Measurements from ENCODE around the gene SLC2A13.

Gene SLC2A13

DNA sequence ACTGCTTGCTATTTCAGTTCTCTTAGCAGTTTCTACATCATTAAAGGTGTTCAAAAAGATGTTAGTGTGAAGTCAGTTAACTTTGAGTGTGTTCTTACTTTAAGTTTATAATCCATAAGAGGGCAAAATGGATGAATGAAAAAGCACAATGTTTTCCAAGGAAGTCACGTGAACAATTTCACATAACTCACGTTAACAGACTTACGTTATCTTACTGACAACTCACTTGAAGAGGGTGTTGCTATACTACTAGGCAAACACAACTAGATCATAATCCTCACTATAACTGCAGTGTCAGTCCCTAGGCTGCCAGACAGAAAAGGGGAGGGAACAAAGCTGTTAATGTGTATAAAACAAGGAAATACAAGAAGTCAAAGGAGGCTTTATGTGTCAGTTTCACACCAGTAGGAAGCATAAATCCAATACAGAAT lies 6.4 kb downstream of the SLC2A13 start:
- H3K9me3 Mint-ChIP-seq, result no peaks in the 10 kb centered on the region
- no peaks in the 10 kb centered on the region for H3K27me3 Mint-ChIP-seq
- H3K4me3 Mint-ChIP-seq, result no peak overlapping the region
- H3K4me1 Mint-ChIP-seq, result peaks cover 13% of the 10 kb centered on the region
- ATAC-seq (replicated peaks; ENCODE audit: extremely low read depth, poor library complexity, severe bottlenecking) (no peak), DNase-seq (ENCODE audit: low spot score in 2 of 2) (no peak)
- no peak overlapping the region for H3K27ac Mint-ChIP-seq (ENCODE audit: low read depth)
- no peaks in the 10 kb centered on the region for H3K36me3 Mint-ChIP-seq (ENCODE audit: insufficient read depth)

DNA sequence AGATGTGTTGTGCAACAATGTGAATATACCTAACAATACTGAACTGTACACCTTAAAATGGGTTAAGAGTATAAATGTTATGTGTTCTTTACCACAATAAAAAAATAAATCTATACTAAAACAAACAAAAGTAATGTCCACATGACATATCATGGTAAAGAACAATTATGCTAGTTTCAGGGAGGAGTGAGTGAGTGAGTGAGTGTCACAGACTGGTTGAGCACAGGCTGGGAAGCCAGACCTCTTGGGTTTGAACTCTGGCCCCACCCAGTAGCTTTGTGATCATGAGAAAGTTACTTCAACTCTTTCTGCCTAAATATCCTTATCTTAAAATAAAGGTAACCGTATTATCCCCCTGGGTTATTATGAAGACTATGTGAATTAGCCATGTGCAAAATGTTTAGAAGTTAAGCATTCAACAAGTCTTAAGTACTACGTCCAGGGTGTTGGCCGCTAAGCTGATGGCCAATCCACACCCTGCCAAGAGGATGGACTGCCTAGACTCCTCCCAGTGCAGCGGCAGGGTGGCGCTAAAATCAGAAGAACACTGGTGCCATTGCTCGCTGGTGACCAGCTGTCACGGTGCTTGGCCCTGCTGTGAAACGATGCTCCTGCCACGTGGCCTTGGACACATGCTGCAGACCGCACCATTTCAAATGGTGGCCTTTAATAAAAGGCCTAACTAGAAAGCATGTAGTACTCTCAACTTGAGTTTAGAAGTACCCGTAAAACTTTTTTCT lies 7.3 kb downstream of the SLC2A13 start:
- ATAC-seq (replicated peaks; ENCODE audit: extremely low read depth, poor library complexity, severe bottlenecking), result no peak
- H3K36me3 Mint-ChIP-seq (ENCODE audit: insufficient read depth), result no peaks in the 10 kb centered on the region
- no peak overlapping the region for H3K4me3 Mint-ChIP-seq
- H3K27me3 Mint-ChIP-seq, result no peaks in the 10 kb centered on the region
- H3K27ac Mint-ChIP-seq (ENCODE audit: low read depth), result no peak overlapping the region
- no peak for DNase-seq (ENCODE audit: low spot score in 2 of 2)
- H3K9me3 Mint-ChIP-seq, result no peaks in the 10 kb centered on the region
- peaks cover 6% of the 10 kb centered on the region for H3K4me1 Mint-ChIP-seq

DNA sequence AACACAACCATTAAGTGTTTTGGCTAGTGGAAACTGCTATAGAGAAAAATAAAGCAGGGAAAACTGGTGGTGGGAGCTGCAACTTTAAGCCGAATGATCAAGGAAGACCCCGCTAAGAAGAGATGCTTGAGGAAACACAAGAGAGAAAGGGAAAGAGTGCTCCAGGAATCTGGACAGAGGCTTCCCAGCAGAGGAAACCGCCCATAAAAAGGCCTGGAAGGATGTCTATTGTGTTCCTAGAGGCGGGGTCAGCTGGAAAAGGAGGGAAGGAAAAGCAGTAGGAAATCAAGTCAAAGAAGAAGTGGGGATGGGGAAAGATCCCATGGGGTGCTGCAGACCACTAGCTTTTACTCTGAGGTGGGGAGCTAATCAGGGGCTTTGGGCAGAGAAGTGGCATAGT lies 12.4 kb downstream of the SLC2A13 start:
- Mint-ChIP-seq H3K9me3 (no peaks in the 10 kb centered on the region), H3K4me3 (no peak overlapping the region), H3K4me1 (peaks cover 3% of the 10 kb centered on the region), H3K36me3 (ENCODE audit: insufficient read depth) (no peaks in the 10 kb centered on the region), H3K27ac (ENCODE audit: low read depth) (no peak overlapping the region), H3K27me3 (no peaks in the 10 kb centered on the region)
- ATAC-seq (replicated peaks; ENCODE audit: extremely low read depth, poor library complexity, severe bottlenecking) (no peak), DNase-seq (ENCODE audit: low spot score in 2 of 2) (no peak)

DNA sequence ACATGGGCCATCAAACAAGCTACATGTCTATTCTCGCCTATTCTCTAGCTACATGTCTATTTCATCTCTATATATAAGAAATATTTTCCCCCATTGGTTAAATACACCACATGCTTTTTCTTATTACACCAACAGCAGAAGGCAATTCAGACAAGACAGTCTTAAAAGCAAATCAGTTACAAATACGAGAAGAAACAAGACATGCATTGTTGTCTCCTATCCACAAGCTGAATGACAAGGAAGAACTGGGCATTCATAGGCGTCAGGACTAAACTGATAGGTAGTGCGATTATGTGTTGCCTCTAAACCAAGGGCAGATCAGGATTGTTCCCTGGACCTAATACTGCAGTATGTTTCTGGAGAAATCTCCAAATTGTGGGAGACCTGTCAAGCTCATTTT lies 19.4 kb downstream of the SLC2A13 start:
- no peak for ATAC-seq (replicated peaks; ENCODE audit: extremely low read depth, poor library complexity, severe bottlenecking)
- Mint-ChIP-seq H3K4me1 (peaks cover 6% of the 10 kb centered on the region), H3K4me3 (no peak overlapping the region), H3K36me3 (ENCODE audit: insufficient read depth) (peaks cover 2% of the 10 kb centered on the region), H3K9me3 (no peaks in the 10 kb centered on the region), H3K27ac (ENCODE audit: low read depth) (no peak overlapping the region), H3K27me3 (no peaks in the 10 kb centered on the region)
- no peak for DNase-seq (ENCODE audit: low spot score in 2 of 2)

DNA sequence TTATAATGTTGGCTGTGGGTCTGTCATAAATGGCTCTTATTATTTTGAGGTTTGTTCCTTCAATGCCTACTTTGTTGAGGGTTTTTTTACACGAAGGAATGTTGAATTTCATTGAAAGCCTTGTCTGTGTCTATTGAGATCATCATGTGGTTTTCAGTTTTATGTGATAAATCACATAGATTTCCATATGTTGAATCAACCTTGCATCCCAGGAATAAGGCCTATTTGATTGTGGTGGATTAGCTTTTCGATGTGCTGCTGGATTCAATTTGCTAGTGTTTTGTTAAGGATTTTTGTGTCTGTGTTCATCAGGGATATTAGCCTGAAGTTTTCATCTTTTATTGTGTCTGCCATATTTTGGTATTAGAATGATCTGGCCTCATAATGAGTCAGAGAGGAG lies 27.6 kb downstream of the SLC2A13 start:
- H3K27ac Mint-ChIP-seq (ENCODE audit: low read depth), result no peak overlapping the region
- H3K27me3 Mint-ChIP-seq, result no peaks in the 10 kb centered on the region
- peaks cover 5% of the 10 kb centered on the region for H3K9me3 Mint-ChIP-seq
- H3K36me3 Mint-ChIP-seq (ENCODE audit: insufficient read depth), result peaks cover 5% of the 10 kb centered on the region
- DNase-seq (ENCODE audit: low spot score in 2 of 2), result no peak
- no peak overlapping the region for H3K4me3 Mint-ChIP-seq
- ATAC-seq (replicated peaks; ENCODE audit: extremely low read depth, poor library complexity, severe bottlenecking), result no peak
- no peaks in the 10 kb centered on the region for H3K4me1 Mint-ChIP-seq

DNA sequence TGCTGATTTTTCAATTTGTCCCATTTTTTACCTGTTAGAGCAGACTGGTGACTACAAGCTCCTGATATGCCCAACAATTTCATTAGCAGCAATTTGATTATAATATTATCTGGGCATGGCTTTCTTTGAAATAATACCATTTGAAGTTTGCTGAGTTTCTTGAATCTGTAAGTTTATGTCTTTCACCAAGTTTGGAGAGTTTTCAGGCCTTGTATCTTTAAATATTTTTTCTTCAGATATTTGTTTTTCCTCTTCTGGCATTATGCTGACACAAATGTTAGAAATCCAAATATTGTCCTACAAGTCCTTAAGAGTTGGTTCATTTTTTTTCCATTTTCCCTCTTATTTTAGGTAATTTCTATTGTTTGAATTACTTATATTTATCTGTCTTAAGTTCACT lies 30.4 kb downstream of the SLC2A13 start:
- no peak overlapping the region for H3K27ac Mint-ChIP-seq (ENCODE audit: low read depth)
- no peak overlapping the region for H3K4me3 Mint-ChIP-seq
- H3K36me3 Mint-ChIP-seq (ENCODE audit: insufficient read depth), result no peaks in the 10 kb centered on the region
- ATAC-seq (replicated peaks; ENCODE audit: extremely low read depth, poor library complexity, severe bottlenecking) (no peak), DNase-seq (ENCODE audit: low spot score in 2 of 2) (no peak)
- H3K27me3 Mint-ChIP-seq, result no peaks in the 10 kb centered on the region
- peaks cover 5% of the 10 kb centered on the region for H3K9me3 Mint-ChIP-seq
- H3K4me1 Mint-ChIP-seq, result no peaks in the 10 kb centered on the region

DNA sequence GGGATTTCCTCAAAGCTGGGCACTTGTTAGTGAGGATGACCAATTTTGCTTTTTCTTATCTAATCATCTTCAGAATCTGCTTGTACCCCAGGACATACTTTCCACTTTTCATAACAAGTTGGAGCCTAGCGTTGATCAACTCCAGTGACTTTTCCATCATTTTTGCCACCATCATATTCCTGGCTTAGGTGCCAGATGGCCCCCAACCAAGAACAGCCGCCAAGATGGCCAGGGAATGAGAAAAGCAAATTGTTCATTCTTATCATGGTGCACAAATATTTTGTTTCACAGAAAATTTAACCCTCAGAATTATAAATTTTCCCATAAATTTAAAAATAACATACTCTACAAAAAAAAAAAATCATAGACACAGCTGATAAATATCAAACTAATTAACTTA lies 37.5 kb downstream of the SLC2A13 start:
- Mint-ChIP-seq H3K27ac (ENCODE audit: low read depth) (no peak overlapping the region), H3K9me3 (no peaks in the 10 kb centered on the region), H3K4me3 (no peak overlapping the region), H3K27me3 (no peaks in the 10 kb centered on the region), H3K36me3 (ENCODE audit: insufficient read depth) (no peaks in the 10 kb centered on the region), H3K4me1 (no peaks in the 10 kb centered on the region)
- ATAC-seq (replicated peaks; ENCODE audit: extremely low read depth, poor library complexity, severe bottlenecking) (no peak), DNase-seq (ENCODE audit: low spot score in 2 of 2) (no peak)

DNA sequence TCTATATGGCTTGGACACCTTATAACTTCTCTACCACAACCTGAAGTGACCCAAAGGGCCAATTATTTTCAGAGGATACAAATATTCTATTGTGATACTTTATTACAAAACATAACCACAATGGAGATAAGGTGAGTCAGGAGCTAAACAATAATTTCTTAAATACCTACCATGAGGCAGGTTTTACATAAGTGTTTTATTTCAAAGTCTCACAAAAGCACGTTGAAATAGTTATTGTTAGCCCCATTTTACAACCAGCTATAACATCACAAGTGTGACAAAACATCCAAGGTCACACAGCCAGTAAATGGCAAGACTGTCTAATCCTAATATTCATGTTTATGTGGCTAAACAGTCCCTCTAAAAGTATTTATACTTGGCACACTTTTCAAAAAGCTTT lies 40.2 kb downstream of the SLC2A13 start:
- ATAC-seq (replicated peaks; ENCODE audit: extremely low read depth, poor library complexity, severe bottlenecking), result no peak
- Mint-ChIP-seq H3K36me3 (ENCODE audit: insufficient read depth) (no peaks in the 10 kb centered on the region), H3K27ac (ENCODE audit: low read depth) (no peak overlapping the region), H3K4me3 (no peak overlapping the region), H3K27me3 (no peaks in the 10 kb centered on the region), H3K9me3 (no peaks in the 10 kb centered on the region), H3K4me1 (no peaks in the 10 kb centered on the region)
- DNase-seq (ENCODE audit: low spot score in 2 of 2), result no peak

DNA sequence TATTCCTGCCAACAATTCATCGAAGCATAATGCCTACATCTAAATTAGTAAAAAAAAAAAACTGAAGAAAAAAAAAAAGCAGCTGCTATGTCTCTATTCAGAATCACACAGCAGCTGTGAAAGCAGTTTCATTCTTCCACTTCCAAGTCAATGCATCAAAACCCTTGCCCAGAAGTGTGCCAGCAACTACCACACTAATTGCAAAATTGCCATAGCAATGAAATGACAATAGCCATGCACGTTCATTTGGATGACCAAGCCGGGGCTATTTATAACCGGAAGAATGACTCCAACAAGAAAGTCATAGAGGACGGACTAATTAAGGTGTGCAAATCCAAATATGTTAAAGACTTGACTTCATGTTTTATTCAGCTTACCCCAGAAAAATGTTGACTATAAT lies 42.5 kb downstream of the SLC2A13 start:
- Mint-ChIP-seq H3K27ac (ENCODE audit: low read depth) (no peak overlapping the region), H3K4me1 (no peaks in the 10 kb centered on the region), H3K9me3 (no peaks in the 10 kb centered on the region), H3K36me3 (ENCODE audit: insufficient read depth) (no peaks in the 10 kb centered on the region), H3K27me3 (no peaks in the 10 kb centered on the region), H3K4me3 (no peak overlapping the region)
- DNase-seq (ENCODE audit: low spot score in 2 of 2), result no peak
- no peak for ATAC-seq (replicated peaks; ENCODE audit: extremely low read depth, poor library complexity, severe bottlenecking)

DNA sequence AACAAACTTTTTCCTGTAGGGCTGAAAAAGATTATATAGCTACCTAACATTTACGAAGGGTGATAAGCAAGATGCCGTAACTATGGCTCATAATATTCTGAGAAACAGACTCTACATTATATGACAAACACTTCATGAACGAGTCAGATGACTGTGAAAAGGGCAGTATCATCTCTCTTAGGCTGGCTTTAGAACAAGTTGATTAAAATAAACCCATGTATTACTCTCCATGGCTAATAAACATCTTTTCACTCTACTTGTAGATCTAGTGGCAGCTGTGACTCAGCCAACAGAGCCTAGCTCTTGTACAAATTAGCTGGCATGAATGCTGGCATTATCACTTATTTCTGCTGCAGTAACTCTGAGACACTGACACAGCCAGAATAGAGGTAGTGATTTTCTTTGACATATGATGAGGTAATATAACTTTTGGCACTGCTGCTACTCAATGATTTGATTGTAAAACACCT lies 47.1 kb downstream of the SLC2A13 start:
- no peak overlapping the region for H3K27ac Mint-ChIP-seq (ENCODE audit: low read depth)
- H3K36me3 Mint-ChIP-seq (ENCODE audit: insufficient read depth), result no peaks in the 10 kb centered on the region
- DNase-seq (ENCODE audit: low spot score in 2 of 2) (no peak), ATAC-seq (replicated peaks; ENCODE audit: extremely low read depth, poor library complexity, severe bottlenecking) (no peak)
- H3K27me3 Mint-ChIP-seq, result no peaks in the 10 kb centered on the region
- no peaks in the 10 kb centered on the region for H3K4me1 Mint-ChIP-seq
- H3K9me3 Mint-ChIP-seq, result no peaks in the 10 kb centered on the region
- no peak overlapping the region for H3K4me3 Mint-ChIP-seq

DNA sequence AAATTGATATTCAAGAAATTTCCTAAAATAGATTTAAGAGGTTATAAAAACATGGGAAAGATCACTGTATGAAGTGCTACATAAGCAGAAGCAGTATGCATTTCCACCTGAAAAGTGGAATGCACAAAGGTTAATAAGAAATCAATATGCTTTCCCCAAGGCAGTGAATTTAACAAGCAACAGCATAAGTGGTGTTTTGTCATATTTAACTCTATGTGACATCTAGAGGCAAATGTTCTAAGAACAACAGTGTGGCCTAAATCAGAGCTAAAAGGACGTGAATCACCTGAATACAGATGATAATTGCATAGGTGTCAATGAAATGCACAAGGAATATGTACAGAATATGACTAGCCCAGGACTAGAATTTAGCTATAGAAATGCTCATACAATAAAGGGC lies 49.5 kb downstream of the SLC2A13 start:
- ATAC-seq (replicated peaks; ENCODE audit: extremely low read depth, poor library complexity, severe bottlenecking) (no peak), DNase-seq (ENCODE audit: low spot score in 2 of 2) (no peak)
- H3K4me1 Mint-ChIP-seq, result no peaks in the 10 kb centered on the region
- H3K36me3 Mint-ChIP-seq (ENCODE audit: insufficient read depth), result no peaks in the 10 kb centered on the region
- H3K9me3 Mint-ChIP-seq, result no peaks in the 10 kb centered on the region
- no peak overlapping the region for H3K4me3 Mint-ChIP-seq
- no peaks in the 10 kb centered on the region for H3K27me3 Mint-ChIP-seq
- H3K27ac Mint-ChIP-seq (ENCODE audit: low read depth), result peak overlapping the region; percentile 22

DNA sequence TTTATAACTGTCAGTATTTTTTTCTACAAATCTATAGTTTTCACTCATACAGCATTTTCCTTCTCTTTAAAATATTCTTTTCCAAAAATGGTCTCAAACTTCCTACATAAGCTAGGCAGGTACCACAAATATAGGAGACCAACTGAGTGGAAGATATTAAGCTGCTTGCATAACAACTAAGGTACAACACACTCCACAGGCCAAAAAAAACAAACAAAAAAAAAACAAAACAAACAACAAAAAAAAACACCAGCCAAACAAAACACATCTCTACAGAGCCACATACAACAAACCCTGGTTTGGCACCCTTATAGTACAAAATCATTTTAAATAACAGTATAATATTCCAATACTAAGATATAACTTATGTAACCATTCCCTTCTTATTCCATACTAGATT lies 50.1 kb downstream of the SLC2A13 start:
- DNase-seq (ENCODE audit: low spot score in 2 of 2), result no peak
- Mint-ChIP-seq H3K9me3 (no peaks in the 10 kb centered on the region), H3K27me3 (no peaks in the 10 kb centered on the region), H3K4me1 (no peaks in the 10 kb centered on the region), H3K36me3 (ENCODE audit: insufficient read depth) (no peaks in the 10 kb centered on the region), H3K27ac (ENCODE audit: low read depth) (no peak overlapping the region), H3K4me3 (no peak overlapping the region)
- ATAC-seq (replicated peaks; ENCODE audit: extremely low read depth, poor library complexity, severe bottlenecking), result no peak

DNA sequence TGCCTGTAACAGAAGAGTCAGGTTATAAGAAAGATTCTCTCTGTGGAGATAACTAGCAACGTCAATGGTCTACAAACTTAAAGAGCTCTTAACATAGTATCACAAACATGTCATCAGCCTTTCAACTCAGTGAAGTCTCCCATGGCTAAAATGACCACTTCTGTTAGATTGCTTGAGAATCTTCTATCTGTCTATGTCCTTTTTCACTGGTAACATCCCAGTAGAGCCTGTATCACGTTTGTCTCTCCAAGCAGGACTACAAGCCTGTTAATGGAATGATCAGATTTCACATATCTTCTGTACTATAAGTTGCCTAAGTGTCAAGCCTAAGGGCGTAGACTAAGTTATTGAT lies 50.7 kb downstream of the SLC2A13 start:
- no peak for ATAC-seq (replicated peaks; ENCODE audit: extremely low read depth, poor library complexity, severe bottlenecking)
- H3K4me1 Mint-ChIP-seq, result no peaks in the 10 kb centered on the region
- H3K4me3 Mint-ChIP-seq, result no peak overlapping the region
- H3K27me3 Mint-ChIP-seq, result no peaks in the 10 kb centered on the region
- H3K36me3 Mint-ChIP-seq (ENCODE audit: insufficient read depth), result no peaks in the 10 kb centered on the region
- no peak overlapping the region for H3K27ac Mint-ChIP-seq (ENCODE audit: low read depth)
- no peaks in the 10 kb centered on the region for H3K9me3 Mint-ChIP-seq
- DNase-seq (ENCODE audit: low spot score in 2 of 2), result no peak

All from central memory CD8-positive, alpha-beta T cell (primary cell).